HG03432 (cell line): Measurements from ENCODE around the gene SPART.
"Not testable (repeated sequence)": the region's sequence is repeated elsewhere in the genome, so short reads cannot be mapped to it uniquely, and the experiment has no call there.

ENCODE experiments used
- ATAC-seq: cut with Tn5 transposase; IDR thresholded peaks from one replicate; pipeline ENCODE4 v1.9.1; 2021; ENCODE audit warnings: mild to moderate bottlenecking, moderate library complexity; ENCODE audit not compliant: unreplicated experiment

The SPART gene

DNA sequence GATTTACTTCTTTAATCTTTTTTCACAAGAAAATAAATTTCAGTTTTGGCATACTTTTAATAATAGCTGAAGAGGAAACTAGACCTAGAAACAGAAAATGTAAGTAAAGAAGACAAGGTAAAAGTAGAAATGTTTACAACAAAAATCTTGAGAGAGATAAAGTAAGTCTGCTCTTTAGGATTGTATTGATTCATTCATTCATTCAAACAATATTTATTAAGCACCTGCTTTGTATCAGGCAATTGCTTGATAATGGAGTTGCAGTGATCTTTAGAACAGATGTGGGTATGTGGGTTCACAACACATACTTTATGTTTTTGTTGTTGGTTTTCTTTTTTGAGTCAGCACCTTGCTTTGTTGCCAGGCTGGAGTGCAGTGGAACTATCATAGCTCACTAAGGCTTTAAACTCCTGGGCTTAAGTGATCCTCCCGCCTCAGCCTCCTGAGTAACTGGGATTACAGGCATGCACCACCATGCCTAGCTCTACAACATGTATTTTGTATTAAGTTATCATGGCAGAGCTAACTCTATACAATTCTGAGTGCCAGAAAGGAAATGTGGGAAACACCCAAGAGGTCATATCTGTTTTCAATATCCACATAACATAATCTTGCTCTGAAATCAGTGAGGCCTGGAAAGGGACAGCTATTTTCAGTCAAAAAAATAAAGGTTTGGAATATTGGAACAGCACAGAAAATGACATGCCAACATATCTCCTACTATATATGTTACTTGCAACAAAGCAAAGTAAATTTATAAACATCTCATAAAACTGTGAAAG is 8.8 kb upstream of the SPART start:
- ATAC-seq, result no peak

DNA sequence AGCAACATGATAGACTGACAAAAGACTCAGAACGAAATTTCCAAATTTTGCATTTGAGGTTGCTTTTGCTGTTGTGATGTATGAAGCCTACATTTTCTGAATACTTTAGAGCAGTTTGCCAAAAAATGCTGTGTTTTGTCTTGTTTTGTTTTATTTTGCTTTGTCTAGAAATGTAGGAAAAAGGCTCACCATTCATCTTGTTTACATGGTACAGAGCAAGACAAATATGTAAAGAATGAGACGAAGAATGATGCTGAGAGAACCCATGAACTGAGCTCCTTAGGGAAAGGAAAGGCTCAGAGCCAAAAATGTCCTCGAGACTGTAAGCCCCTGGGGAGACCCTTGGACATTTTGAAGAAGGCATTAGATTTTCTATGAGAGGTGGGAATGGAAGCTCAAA is 6.8 kb upstream of the SPART start:
- no peak for ATAC-seq

DNA sequence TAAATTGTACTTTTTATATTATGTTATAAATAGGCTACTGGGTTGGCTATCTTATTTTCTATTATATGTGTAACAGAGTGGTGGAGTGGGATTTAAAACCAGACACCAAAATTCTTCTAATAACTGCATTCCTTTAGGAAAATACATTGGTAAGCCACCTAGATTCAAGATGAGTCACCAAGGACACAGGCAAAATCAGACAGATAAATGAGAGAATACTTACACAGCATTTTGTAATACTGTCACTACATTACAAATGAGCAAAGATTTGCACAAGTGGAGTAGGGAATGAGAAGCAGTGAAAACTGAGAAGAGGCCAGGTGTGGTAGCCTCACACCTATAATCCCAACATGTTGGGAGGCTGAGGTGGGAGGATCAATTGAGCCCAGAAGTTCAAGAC is 6.2 kb upstream of the SPART start:
- no peak for ATAC-seq

DNA sequence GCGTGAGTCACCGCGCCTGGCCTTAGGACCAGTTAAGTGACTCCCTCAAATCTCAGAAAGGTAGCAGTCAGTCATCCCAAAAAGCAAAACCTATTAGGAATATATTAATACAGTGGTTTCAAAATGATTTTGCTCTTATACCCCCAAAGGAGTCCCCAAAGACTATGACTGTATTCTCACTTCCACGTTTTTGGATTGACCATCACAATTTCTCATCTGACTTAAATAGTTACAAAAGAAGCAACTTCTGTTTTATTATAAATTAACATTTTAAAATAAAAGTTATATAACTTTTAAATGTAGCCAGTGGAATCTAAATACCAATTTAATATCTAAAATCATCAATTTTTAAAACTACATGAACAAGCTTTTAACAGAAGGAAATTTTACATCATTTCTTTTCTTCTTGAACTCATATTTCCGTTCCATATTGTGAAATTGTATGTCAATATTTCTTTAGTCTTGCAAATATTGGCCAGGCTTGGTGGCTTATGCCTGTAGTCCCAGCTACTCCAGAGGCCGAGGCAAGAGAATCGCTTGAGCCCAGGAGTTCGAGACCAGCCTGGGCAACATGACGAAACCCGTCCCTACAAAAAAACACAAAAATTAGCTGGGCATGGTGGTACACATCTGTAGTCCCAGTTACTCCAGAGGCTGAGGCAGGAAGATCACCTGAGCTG is 1.5 kb upstream of the SPART start:
- ATAC-seq, result no peak

DNA sequence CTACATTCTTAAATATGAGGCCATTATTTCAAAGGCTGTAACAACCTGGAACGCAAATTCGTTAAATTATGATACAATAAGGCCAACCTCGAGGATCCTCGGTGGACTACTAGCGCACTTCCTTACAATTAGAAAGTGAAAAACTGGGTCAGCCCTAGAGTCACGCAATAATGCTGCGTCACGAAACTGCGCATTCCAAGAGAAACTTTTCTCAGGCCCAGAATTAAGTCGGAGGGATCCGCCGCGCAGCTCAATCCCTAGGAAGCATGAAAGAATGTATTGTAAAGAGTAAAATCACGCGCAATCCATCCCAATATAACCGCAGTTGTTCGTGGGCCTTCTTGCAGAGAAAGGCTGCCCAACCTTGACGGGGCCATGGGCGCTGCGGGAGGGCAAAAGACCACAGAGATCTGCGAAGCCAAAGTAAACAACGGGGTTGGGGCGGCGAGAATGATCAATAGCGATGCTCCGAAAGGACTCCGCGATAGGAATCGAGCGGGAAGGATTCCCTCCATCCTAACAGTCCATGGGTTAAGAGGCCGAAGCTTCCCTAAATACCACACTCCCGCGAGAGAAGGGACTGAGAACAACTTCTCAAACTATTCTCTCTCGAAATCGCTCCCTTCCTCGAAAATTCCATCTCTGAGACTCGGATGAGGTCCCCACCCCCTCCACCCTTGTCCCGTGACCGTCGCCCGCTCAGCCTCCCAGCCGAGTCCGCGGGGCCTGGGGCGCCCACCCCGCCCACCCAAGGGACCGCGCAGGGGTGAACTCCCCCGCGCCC is 564 bp downstream of the SPART start:
- peak; percentile 32 for ATAC-seq

DNA sequence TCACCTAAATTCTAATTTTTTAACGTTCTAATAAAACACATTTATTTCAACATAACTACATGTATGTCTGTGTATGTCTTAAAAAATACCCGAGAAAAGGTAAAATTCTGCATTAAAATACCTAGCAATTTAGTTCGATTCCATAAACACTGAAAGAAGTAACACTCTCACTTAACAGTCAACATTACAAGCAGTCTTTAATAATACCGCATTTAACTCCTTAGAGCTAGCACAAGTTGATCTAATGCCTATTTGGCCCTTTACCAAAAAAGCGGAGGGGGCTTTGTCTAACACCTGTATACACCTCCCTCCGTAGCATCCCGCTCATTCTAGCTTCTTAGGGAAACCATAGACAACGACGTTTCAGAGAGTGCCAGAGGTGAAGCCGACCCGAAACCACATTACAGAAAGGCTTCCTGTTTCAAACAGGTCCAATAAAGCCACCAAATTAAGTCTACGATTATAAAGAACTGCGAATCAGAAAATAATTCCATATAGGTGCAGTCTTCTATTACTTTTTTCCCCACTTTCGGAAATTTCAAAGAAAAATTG is 1.2 kb downstream of the SPART start:
- peak; percentile 27 for ATAC-seq

DNA sequence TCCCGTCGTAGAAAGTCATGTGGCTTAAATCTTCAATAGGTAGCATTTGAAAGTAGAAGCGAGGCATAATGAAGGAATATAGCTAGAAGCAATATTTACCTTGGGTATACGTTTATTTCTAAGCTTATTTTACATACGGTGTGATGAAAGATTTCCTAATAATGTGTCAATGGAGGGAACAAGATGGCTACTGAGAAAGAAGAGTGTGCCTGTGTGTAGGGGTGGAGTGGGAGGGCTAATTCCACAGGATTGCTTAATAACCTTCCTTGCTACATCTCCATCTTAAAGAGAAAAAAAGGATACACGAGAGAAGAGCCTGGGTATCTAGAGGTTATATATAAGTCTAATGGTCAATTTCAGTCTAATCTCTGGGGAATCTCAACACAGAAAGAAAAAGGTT is 2.0 kb downstream of the SPART start:
- no peak for ATAC-seq

DNA sequence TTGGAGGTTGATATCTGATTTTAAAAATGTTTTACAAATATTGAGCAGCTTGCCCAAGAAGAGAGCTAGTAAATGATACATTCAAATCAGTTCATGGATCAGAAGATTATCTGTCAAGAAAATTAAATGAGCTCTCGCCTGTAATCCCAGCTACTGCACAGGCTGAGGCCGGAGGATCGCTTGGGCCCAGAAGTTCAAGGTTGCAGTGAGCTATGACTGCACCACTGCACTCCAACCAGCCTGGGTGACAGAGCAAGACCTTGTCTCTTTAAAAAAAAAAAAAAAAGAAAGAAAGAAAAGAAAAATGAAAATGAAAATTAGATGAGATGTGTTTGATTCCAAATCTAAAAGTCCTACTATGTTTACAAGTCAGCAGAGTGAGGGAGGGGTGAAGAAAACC is 2.4 kb downstream of the SPART start:
- no peak for ATAC-seq

DNA sequence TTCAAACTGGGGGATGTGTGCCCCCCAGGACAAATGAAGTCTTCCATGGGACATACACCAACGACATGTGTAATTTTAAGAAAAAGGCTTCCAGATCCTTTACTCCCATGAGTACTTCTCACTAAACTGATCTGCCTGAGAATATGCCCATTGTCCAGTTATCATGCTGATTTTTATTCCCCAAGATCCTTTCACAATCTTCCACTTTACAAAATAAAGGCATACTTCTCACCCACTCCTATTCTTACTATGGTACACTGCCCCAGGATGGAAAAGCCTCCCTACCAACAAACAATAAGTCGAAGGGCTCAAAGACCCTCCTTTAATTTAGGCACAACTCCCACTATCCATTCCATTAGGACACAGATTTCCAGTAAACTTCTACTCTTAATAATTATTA is 3.5 kb downstream of the SPART start:
- no peak for ATAC-seq

DNA sequence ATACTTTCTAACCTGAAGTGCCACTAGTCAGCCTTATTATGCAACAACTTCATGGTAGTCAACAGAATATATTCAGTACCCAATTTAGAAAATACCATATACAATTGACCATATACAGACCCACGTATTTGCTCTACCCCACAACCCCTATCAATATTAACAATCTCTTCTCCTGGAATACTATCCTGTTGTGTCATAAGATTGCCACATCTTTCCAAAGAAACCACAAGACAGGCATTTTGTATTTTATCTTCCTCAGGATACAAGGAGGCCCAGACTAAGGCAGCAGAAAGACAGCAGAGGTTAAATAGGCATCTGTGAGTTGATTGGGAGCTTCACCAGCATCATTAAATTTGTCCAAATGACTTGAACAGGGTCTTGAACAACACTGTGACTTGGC is 4.5 kb downstream of the SPART start:
- no peak for ATAC-seq

DNA sequence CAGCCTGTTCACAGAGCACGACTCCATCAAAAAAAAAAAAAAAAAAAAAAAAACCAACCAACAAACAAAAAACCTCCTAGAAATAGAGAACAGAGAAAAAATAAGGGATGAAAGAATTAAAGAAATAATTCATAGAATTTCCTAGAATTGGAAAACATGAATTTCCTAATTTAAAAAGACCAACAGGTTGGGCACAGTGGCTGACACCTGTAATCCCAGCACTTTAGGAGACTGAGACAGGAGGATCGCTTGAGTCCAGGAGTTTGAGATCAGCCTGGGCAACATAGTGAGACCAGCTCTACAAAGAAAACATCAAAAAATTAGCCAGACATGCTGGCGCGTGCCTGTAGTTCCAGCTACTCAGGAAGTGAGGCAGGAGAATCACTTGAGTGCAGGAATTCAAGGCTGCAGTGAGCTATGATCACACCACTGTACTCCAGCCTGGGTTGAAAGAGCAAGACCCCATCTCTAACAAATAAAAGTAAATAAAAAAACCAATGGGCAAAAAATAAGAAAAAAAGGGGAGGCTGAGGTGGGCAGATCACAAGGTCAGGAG is 6.5 kb downstream of the SPART start:
- ATAC-seq, result no peak

DNA sequence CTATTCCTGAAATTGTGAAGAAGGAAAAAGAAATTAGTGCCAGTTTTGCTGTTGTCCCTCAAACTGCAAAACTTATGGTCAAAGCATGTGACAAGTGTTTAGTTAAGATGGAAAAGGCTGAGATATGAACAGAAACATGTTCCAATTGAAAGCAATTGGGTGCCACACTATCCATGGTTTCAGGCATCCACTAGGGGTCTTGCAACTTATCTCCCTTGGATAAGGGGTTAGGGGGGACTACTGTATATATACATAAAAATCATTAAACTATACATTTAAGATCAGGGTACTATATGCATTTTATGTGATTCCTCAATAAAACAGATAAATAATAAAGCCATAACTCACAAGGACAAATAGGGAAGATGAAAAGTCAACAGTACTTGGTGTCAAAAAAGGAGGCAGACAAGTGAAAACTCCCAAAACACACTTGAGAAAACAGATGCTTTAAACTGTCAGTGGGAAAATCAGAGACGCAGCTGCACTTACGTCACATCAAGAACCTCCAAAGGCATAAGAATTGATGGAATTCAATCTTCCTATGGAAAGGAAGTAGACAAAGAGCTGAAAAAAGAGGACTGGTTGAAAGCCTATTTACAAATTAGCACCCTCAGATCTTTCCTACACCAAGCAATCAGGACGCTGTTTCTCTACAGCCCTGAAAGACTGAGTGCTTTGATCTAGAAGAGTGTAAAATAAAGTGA is 8.1 kb downstream of the SPART start:
- ATAC-seq, result no peak

DNA sequence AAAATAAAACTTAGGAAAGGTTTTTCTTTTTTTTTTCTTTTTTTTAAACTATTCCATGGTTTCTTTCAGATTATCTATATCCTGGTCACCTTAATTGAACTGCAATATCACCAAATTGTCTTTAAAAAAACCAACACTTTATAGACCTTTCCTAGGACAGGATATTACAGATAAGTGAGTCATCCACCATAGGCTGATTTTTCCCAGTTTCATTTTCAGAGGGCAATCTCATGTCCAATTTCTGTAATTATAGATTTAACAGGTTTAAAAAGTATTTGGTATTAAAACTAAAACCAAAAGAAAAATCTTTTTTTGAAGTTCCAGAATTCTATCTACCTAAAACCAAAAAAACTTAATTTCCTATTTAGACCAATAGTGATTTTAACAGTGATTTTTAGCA is 13.2 kb downstream of the SPART start:
- ATAC-seq, result no peak

DNA sequence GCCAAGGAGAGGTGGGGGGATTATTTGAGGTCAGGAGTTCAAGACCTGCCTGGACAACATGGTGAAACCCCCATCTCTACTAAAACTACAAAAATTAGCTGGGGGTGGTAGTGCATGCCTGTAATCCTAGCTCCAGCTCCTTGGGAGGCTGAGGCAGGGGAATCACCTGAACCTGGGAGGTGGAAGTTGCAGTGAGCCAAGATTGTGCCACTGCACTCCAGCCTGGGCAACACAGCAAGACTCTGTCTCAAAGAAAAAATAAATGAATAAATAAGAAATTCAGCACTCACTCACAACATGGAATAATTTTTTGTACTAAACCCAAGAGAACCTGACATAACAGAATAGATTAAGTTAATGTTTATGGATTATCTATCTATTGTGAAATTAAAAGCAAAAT is 13.9 kb downstream of the SPART start:
- not testable (repeated sequence) for ATAC-seq

DNA sequence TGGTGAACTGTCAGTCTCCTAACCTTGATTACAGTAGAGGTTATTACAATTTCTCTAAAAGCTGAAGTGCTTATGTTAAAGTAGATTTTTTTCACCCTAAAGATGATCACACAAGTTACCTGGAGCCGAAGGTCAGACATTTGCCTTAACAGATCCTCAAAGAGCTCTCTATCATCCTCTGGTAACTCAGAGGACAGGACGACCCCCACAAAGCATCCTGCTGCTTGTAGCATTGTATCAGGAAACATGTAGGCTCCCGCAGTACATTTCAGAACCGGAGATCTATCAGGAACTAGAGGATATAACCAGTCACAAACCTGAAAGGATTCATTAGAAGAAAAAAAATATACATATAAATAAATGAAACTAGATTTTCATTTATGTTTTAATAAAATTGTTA is 14.9 kb downstream of the SPART start:
- ATAC-seq, result no peak

DNA sequence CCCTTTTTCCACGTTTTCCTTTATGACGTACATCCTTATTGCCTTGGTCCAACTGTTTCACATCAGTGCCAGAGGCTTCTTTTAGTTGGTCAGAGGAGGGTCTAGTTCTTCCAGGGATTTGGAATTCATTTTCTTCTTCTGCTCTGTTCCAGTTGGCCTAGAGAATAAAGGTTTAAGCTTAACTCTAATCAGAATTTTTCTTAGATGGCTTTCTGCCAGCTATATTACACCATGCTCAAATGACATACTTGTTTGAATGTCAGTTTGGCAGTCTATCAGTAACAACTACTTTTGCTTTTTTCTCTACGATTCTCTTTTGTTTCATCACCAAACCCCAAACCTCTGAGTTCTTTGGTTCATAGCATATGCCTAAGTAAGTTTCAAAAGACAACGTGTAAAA is 16.8 kb downstream of the SPART start:
- ATAC-seq, result no peak

DNA sequence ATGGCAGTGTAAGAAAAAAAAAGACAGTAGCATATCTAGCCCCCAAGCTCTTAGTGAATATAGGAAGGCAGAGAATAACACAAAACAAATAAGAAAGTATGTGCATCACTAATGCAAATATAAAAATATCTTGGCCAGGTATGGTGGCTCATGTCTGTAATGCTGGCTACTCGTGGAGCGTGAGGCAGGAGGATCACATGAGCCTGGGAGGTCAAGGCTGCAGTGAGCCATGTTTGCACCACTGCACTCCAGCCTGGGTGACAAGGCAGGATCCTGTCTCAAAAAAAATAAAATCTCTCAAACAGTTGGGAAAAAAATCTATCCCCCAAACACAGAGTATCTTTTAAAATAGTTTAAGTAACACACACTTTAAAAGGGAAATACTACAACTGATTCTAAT is 17.4 kb downstream of the SPART start:
- no peak for ATAC-seq

DNA sequence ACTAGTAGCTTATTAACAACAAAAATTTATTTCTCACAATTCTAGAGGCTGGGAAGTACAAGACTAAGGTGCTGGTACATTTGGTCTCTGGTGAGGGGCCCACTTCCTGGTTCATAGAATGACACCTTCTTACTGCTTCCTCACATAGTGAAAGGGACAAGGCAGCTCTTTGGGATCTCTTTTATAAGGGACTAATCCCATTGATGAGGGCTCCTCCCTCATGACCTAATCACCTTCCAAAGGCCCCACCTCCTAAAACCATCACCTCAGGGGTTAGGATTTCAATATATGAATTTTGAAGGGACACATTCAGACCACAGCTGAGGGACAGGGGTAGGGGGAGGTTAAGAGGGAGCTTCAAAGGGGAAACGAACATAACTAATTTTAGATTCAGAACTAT is 20.3 kb downstream of the SPART start:
- no peak for ATAC-seq

DNA sequence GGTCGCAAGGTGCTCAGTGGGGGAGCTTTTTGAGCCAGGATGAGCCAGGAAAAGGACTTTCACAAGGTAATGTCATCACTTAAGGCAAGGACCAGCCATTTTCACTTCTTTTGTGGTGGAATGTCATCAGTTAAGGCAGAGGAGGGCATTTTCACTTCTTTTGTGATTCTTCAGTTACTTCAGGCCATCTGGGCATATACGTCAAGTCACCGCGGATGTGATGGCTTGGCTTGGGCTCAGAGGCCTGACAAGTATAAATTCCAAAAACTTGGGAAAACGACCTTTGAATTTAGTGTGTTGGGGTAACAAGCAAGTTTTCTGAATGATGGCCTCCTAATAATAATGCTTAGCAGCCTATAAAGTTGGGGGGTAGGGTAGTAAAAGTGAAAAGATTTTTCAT is 21.3 kb downstream of the SPART start:
- not testable (repeated sequence) for ATAC-seq

DNA sequence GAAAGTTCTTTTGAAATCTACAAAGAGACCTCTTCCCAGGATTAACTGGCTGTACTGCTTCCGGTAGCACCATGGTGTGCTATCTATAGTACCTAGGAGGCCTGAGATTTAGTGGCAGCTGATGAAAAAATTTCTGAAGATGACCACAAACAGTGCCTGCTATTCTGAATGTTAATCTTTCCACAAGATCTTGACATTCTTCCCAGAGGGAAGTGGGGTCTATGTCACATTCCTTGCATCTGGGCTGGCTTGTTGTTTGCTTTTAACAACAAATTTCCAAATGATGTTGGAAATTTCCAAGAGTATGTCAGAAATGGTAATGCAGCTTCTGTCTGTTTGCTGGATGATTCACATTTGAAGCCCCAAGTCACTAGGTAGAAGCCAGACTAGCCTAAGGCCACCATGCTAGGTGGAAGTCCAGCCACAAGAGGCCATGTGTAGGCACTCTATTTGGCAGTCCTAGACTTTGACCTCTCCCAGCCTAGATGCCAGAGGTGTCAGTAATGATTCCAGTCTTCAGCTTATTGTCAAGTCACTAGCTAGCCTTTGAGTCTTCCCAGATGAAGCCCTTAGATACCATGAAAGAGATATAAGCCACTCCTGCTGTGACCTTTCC is 22.1 kb downstream of the SPART start:
- no peak for ATAC-seq
